Stimulated activated CD4-positive, alpha-beta T cell treated with anti-CD3 and anti-CD28 coated beads, Interleukin-15, amount 100 ng/mL, for 24 hours (primary cell): ENCODE data around the gene BTRC.
A peak's percentile ranks its signal among the peaks of the same experiment; 100 is the strongest.
"Not testable (repeated sequence)": the region's sequence is repeated elsewhere in the genome, so short reads cannot be mapped to it uniquely, and the experiment has no call there.

Experiments
- DNase-seq: peaks from one replicate; pipeline ENCODE4 v3.0.0-alpha.2; 2020

Gene BTRC

DNA sequence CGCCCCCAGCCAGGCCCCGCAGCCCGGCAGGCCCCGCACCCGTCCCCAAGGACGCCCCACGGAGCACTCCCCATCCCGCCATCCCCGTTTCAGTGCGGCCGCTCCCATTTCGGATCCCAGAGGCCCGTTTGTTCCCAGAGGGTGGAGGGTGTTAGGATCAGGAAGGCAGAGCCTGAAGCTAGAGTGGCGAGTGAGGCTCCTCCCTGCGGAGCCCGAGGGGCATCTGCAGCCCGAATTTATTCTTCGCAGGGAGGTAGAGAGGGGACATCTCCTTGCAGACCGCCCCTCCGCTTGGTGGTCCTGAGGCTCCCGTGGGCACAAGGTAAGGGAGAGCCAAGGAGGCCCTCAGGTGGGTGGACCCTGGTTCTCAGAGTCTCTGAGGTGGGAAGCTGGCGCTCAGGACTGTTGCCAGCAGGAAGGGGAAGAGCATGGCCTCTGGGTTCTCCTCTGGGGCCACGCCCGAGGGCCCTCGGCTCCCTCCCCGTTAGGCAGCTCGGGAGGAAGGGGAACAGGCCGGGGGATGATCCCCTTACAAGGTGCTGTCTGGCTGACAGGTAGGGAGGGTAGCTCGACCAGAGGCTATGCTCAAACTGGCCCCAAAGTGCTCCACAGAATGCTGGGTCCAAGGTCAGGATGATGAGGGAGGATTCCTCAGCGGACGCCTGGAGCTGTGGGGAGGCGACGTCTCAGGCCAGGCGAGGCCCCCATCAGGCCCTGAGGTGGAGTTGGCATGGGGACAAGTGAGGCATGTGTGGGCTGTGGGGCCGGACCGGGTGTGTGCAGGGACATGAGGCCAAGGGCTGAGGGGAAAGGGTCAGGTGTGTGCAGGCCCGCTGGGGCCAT, 216.7 kb downstream of the BTRC start:
- no peak for DNase-seq

DNA sequence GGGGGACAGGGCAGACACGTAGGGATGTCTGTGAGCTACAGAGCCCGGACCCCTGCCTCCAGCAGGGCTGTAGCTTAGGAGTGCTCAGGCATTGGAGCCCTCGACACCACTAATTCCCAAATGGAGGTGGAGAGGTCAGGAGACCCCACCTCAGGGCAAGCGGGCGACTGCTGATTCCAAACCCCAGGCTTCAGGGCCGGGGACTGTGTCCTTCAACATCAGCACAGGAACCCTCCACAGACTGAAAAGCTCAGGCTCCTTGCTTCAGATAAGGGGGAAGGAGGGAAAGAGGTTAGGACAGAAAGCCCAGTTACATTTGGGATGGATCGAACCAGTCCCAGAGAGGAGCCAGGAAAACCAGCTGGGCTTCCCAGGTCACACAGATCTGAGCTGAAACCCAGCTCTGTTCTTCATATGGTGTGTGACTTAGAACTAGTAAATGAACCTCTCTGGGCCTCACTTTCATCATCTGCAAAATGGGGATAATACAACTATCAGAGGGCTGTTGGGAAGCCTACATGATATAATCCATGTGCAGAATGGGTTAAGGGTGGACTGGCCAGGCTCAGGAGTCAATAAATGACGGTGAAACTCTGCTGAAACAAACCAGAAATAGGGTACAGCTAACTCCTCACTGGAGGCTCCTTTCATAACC, 217.4 kb downstream of the BTRC start:
- DNase-seq = no peak

DNA sequence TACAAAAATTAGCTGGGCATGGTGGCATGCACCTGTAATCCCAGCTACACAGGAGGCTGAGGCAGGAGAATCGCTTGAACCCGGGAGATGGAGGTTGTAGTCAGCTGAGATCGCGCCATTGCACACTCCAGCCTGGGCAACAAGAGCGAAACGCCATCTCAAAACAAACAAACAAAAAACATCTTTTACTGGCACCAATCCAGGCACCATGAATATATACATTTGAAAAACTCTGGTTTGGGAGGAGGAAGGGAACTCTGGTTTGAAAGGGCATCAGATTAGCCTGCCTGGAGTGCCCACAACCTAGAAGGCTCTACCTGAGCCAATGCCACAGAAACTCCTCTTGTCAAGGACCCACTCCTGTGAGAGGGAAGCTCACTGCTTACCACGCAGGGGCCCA, 218.2 kb downstream of the BTRC start:
- no peak for DNase-seq

DNA sequence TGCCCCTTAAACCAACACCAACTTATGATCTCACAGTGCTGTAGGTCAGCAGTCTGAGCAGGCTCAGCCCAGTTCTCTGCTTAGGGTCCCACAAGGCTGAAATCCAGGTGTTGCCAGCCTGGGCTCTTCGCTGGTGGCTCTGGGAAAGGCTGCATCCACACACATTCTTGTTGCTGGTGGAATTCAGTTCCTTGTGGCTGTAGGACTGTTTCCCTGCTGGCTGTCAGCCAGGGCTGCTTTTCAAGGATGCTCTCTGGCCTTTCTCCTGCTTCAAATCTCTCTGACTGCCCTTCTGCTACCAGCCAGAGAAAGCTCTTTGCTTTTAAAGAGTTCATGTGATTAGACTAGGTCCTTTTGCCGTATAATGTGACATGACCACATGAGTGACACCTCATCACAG, 218.8 kb downstream of the BTRC start:
- no peak for DNase-seq

DNA sequence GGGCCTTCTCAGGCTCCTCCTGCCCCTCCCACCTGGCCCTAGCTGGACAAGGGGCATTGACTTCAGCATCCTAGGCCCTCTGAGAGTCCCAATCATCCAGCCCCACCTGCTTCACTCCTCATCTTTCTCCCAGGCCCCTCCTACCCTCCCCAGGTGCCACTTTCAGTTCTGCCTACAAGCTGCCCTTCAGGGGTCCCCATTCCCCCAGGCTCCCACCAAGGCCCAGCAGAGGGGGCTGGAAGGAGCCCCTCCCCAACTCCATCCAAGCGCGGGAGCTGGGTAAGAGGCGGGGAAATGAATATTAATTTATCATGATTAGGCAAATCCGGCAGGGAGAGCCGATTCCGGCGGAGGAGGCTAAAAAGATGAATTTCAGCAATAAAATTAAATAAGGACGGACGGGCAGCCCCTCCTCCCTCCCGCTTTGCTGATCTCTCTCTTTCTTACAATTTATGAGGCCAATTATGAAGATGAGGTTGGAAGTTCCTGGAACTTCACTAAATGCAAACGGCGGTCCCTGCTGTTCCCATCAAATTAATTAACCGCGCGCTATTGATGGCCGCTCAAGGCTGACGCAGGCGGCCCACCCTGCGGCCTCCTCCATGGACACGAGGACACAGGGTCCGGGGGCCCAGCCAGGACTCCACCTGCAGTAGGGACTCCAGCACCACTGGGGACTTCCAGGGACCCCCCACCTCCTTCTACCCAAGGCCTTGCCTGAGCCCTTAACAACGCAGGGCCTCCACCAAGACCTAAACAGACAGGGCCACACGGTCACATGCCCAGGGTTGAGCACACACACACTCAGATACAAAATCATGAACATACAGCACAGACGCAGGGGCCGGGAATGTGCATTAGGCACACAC, 220.2 kb downstream of the BTRC start:
- no peak for DNase-seq

DNA sequence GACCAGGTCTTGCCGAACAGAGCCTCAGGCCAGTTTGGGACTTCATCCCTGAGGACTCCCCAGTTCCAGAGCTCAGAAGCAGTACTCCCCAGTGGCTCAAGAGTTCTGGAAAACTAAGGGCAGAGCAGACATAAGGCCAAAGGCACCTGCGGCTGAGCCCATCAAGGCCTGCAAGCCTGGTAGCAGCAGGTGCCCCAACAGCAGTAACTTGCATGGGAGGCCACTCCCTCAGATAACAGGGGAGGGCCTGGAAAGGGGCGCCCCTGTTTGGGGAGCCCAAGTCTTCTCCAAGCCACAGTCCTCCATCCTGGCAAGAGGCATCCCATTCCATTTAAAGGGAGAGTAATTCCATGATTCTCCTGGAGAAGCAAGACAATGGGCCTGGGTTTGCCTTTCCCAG, 221.1 kb downstream of the BTRC start:
- no peak for DNase-seq

DNA sequence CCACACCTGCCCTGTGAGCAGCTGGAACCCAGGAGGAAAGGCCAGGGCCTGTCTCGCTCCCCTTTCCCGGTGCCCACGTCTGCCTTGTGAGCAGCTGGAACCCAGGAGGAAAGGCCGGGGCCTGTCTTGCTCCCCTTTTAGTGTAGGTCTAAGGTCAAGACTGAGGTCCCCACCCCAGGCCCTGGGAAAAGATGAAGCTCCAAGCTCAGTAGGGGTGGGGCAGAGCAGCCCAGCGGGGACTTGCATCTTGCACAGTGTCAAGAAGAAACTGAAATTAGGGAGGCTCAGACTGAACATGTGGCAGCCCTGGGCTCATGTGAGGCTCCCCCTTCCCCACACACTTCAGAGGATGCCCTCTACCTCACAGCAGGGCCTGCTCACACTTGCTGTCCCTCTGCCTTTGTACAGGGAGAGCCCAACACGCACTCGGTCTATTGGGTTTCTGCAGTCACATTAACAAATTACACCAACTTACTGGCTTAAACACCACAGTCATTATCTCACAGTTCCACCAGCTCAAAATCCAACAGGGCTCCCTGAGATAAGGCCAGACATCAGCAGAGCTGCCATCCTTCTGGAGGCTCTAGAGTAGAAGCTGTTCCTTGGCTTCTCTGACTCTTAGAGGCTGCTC, 221.7 kb downstream of the BTRC start:
- no peak for DNase-seq

DNA sequence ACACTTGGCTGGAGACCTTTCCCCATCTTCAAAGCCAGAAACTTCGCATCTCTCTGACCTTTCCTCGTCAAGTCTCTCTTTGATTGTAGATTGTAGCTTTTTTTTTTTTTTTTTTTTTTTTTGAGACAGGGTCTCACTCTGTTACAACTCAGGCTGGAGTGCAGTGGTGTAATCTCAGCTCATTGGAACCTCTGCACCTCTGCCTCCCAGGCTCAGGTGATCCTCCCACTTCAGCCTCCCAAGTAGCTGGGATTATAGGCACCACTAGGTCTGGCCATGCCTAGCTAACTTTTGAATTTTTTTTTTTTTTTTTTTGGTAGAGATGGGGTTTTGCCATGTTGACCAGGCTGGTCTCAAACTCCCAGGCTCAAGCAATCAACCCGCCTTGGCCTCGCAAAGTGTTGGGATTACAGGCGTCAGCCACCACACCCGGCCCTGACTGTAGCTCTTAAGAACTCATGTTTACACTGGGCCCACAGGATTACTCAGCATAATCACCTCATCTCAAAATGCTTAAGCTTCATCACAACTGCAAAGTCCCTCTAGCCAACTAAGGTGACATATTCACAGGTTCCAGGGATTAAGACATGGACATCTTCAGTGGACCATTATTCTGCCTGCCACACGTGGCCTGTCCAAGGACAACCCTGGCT, 222.4 kb downstream of the BTRC start:
- DNase-seq = no peak

DNA sequence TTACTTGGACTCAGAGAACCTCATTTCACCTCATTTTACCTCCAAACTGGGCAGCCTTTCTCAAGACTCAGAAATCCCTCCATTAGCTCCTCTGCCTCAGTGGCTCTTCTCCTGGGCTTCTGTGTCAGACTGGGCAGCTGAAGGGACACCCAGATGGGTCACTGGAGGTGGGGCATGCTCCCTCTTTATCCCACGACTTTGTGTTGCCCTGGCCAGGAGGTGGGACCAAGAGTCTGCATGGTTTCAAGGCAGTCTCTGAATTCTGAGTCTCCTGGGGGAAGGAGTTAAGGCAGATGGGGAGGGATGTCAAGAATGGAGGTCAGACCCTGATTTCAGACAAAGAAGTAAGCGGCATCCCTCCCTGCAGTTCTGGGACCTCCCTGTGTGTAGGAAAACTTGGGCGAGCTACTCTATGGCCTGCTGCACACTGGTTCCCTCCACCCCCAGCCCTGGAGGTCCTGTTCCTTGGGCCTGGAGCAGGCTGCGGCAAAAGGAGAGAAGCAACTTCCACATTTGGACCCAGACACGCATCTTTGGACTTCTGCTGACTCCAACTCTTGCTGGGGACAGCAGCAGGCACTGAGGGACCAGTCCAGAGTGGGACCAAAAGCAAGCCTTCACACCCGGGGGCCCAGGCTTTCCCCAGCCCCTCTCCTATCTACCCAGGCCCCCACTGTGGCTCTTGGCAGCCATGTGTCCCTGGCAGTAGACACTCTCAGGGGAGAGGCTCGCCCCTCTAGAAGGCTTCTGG, 223.3 kb downstream of the BTRC start:
- no peak for DNase-seq

DNA sequence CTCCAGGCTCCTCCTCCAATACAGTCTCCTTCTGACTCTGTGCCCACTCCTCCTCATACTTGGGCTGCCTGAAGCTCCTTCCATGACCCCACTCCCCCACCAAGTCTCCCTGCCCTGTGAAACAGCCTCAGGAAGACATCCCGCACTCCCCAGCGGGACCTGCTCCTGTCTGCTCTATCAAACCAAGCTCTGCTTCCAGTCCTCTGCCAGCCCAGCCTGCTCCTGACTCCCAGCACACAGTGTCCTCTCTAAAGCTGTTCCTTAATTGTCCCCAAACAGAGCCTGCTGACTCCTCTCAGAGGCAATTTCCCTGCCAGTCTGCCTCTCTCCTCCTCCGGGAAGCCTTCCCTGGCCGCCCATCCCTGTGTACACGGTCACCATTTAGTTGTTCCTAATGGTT, 224.2 kb downstream of the BTRC start:
- DNase-seq = no peak

DNA sequence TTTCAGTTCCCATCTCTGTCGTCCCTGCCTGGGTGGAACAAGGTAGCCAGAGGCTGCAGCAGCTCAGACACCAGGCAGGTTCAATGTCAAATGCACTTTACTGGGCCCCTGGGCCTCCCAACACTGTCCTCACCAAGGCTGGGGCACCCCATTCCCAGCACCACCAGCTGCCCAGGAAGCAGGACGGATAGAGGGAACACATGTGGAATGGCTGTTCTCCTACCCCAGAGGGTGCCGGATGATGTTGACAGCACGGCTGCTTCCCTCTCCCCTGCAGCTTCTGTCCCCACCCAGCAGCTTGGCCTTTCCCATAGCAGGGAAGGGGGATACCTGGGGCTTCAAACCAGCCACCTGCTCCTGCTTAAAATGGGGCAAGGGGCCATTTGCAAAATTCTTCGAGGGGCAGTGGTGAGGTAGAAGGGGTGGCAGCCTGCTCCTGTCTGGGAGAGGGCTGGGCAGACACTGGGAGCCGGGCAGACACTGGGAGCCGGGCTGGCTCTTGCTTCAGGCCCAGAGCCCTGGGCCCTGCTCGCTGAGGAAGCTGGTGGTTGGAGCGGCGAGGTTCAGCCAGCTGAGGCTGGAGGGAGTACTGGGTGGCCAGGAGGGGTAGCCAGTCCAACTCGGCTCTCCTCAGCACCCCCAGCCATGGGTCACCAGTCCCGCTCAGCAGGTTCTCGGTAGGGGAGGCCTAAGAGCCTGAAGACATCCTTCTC, 225.0 kb downstream of the BTRC start:
- no peak for DNase-seq

DNA sequence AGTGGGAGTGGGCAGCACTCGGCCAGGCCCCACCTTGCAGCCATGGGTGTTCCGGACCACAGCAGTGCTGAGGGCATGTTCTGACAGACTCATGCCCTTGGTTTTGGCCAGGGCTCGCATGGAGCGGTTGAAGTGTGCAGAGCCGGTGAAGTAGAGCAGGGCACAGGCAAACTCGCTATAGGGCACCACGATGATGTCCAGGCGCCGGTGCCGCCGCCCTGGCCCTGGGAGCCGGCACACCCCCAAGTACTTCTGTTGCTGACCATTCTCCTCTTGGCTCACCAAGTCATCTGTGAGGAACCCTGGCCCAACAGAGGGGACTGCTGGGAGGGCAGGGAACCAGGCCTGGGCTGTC, 225.5 kb downstream of the BTRC start:
- no peak for DNase-seq

DNA sequence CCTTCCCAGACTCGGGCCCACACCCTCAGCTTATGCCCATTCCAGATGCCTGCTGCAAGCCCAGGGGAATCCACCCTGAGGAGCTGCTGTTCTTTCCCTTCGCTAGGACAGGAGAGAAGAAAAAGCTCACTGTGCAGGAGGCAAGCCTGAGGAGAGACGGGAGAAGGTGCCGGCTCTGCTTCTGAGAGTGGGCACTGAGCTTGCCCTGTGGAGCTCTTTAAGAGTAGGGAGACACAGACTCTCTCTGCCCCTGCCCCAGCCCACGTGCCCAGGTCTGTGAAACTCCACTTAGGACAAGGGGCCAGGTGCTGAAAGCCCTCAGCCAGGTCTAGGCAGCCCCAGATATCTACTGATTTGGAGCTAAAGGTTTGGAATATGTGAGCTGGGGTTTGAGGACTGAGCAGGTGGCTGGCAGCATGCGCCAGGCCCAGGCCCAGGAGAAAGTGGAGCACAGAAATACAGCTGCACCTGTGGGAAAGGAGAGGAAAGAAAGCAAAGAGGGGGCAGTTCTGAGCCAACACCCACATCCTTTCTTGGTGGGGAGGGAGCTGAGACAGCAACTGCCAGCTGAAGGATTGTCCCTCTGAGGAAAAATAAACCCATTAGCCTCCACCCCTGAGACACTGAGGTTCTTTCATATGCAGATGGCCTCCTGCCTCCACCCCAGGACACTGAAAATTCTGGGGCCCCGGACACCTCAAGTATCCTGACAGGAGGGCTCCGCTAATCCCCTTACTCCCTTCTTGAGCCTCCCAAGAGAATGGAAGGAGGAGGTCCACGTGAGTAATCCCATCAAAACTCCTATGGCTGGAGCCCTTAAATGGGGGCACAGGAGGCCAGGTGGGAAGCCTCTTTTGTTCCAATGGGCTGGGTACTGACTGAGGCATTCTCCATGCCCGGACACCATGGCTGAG, 226.8 kb downstream of the BTRC start:
- no peak for DNase-seq

DNA sequence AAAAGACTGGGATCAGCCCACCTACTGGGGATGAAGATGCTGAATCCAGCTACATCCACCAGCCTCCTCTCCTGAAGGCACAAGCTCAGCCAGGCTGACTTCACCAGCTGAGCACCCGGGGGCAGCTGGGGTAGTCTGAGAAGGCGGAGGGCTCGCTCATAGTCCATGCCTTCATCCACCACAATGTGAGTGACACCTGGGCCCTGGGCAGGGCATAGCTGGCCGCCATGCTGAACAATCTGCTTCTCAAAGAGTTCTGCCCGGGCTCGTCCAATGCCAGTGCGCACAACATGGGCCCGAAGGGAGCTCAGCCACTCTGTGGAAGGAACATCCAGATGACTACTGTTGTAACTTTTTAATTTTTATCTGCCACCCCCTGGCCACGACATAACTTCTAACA, 231.9 kb downstream of the BTRC start:
- DNase-seq = no peak

DNA sequence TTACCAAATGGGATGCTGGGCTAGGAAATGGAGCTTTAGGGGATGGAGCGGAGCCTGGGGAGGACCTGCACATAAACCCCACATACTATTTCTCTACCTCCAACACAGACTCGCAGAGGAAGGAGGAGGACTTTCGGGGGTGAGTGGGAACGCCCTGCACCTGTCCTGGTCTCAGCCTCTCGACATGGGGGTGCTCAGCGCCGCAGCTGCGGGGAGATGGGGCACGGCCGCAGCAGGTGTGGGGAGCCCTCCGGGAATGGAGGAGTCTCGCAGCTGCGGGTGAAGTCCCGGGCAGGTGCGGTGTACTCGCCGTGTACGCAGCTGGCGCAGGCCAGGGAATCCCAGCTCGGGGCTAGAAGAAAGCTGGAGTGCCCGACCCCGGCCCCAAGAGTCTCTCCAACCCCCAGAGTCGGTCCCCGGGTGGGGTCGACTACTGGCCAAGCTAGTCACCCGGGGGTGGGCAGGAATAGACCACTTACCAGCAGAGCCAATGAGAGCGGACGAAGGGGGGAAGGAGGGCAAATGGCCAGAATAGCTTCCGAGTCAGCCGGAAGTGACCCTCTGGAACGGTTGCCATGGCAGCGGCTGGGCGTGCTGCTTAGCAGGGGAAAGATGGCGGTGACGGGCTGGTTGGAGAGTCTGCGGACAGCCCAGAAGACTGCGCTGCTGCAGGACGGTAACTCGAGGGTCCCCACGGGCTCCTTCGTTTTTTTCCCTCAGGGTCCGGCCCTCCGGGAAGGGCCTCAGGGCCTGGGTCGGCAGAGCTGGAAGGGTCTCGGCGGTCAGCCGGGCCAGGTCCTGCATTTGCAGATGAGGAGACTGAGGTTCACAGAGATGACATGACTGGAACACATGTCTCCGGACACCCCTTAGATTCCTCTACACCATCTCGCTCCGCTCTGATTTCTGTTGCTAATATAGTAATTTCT, 234.0 kb downstream of the BTRC start, which contains the start of the genes DPCD and POLL:
Gene DPCD, plus strand, starts transcription at position 597 of the 929 bp plus-strand sequence. Its CDS starts 16 bp downstream, at position 613.
Gene POLL, minus strand, starts transcription at position 533 of the 929 bp plus-strand sequence. CDS start 897 bp downstream, outside the sequence.
- peak; percentile 97 for DNase-seq

DNA sequence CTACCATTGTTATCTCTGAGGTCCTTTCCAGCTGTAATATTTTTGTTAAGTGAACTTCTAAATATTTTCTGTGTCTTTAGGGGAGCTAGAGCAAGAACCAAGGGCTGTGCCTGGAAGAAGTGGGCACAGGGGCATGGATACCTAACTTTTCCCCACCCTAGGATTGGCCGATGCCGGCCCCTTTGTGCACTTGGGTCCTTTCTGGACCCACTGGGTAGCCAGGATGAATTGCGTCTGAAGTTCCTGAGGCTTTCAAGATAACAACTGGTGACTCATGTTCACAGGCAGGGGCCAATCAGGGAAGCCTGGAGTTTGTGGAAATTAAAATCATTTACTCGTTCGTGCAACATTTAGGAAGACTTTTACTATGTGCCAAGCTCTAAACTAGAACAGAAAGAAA, 234.9 kb downstream of the BTRC start:
- no peak for DNase-seq

DNA sequence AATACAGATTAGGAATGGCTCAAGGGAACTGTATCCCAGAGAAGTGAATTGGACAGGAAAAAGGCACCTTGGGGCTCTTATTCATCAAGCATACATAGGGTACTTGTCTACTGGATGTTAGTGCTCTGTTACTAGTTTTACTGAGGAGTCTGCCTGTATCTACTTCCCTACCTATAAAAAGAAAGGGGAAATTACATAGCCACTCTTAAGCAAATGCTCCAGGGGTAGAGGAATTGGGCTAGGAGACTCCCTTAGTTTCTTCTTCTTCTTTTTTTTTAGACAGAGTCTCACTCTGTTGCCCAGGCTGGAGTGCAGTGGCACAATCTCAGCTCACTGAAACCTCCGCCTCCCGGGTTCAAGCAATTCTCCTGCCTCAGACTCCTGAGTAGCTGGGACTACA, 239.4 kb downstream of the BTRC start:
- not testable (repeated sequence) for DNase-seq

DNA sequence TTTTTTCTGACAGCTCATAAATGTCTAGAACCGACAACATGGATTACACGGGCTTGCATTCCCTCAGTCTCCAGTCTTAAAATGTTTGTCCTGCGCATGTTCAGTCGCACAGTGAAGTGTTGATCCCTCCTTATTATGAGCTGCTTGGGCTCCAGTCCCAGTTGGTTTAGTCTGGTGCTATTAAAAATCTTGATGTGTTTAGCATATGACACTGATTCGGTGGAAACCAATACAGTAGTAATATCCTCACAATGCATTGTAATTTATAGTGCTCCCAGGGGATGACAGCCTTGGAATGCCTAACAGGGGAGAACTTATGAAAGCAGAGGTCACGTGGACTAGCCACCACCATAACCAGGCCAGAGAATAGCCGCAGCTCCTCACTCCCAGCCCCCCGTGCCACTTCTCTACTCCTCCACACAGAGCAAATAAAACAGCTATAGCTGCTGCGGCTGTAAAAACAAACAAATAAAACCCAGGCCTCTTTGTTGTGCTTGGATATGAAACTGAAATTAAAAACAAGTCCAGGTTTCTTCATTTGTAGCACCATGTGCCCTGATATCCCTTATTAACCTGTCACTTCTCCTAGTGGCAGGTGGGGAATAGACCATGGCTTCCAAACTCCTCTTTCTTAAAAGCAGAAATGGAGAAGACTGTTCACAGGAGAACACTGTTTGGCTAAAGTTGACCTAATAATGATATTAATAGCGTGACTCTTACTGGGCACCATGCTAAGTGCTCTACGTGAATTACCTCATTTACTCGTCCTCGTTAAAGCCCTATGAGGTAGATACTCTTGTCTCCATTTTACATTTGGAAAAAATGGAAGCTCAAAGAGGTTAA, 241.8 kb downstream of the BTRC start:
- no peak for DNase-seq
